GM21360 (cell line): Measurements from ENCODE around the gene MLLT3.

Source experiments
- ATAC-seq: cut with Tn5 transposase; IDR thresholded peaks from one replicate; pipeline ENCODE4 v1.9.1; 2021; ENCODE audit warnings: mild to moderate bottlenecking, moderate library complexity; ENCODE audit not compliant: unreplicated experiment

MLLT3 gene

DNA sequence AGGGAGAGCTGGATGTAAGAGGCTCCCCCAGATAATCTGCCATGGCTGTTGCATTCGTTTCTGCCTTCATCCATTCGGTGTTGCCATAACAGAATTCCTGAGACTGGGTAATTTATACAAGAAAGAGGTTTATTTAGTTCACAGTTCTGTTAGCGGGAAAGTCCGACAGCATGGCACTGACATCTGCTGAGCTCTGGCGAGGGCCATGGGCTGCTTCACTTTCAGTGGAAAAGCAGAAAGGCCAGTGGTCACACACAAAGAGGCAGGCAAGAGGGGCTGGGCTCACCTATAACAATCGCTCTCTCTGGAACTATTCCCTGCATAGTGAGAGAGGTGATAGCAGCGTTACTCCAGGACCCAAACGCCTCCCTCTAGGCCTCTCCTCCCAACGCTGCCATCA lies 305.9 kb downstream of the MLLT3 start:
- no peak for ATAC-seq

DNA sequence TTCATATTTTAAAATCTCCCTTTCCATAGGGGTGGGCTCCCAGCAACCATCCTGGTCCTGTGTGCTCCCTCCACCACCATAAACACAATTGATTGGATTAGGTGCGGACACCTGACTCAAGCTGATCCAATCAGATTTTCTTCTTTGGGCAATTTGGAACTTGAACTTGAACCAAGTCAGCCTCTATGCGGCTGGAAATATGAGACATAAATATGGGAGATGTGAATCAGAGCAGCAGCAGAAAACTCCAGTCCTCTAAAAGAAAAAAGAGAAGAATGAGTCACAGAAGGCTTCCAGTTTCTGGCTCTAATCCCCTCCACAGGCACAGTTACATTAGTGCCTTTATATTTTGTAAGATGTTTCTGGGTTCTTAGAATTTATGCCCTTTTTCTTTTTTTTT lies 306.6 kb downstream of the MLLT3 start:
- ATAC-seq: no peak

DNA sequence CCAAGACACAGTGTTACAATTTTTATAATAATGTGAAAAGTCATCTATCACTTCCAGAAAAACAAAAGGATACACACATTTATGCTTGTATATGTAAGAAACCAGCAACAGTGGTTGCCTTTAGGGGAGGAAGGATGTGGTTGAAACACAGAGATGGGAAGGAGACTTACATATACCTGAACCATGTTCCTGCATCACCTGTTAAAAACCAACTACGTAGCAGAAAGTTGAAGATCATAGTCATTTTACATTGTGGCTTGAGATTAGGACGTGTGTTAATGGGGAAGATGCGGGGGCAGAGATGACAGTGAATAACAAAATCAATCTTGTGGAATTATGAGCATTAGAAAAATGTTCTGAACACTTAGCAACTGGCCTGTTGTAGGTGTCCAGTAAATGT lies 307.3 kb downstream of the MLLT3 start:
- ATAC-seq: no peak

DNA sequence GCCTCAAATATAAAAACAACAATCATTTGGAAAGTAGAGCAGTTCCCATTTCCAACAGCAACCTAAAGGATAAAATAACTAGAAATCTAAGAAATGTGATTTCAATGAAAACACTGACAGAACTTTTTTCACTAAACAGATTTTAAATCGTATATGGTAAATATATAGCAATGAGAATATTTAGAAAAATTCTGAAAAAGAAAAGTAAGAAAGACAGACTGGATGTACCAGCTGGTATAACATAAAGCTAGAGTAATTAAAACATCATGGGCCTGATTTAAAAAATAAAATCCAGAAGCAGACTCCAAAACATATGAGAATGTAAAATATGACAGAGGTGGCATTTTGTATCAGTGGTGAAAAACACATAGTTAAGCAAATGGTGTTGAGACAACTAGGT lies 308.9 kb downstream of the MLLT3 start:
- ATAC-seq: no peak

DNA sequence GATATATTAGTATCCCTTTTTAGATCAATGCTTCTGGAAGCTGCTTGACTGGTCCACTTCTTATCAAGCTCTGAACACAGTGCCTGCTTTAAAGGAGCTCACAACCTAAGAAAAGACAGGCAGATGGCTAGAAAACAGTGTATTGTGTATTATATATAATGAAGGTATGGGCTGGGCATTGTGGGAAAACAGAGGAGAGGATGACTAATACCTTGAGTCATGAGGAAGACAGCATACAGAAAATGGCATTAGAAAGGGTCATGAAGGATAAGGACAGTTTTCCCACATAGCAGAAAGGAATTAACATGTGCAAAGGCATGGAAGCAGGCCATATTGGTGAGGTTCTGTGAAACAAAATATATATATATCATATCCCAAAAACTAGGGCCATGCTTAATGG lies 309.6 kb downstream of the MLLT3 start:
- ATAC-seq: no peak

DNA sequence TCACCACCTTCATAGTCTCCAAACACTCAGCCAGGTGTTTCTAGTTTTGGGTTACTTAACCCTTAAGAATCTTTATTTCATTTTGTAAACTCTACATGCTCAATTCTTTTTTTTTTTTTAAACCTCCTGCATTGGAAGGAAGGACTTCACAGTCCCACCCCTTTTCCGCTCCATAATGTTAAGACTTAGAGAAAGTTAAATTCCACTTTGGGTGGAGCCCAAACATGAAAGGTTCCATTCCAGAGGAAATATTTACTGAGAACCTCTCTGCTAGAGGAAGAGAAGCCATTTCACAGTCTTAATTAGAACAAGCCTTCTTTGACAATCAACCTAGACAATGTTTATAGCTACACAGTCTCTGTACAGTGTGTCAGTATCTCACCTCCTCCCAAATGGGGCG lies 312.3 kb downstream of the MLLT3 start:
- ATAC-seq: no peak

GRCh38 chr9:20309124-20309523 lies 313.2 kb downstream of the MLLT3 start:
- no peak for ATAC-seq

DNA sequence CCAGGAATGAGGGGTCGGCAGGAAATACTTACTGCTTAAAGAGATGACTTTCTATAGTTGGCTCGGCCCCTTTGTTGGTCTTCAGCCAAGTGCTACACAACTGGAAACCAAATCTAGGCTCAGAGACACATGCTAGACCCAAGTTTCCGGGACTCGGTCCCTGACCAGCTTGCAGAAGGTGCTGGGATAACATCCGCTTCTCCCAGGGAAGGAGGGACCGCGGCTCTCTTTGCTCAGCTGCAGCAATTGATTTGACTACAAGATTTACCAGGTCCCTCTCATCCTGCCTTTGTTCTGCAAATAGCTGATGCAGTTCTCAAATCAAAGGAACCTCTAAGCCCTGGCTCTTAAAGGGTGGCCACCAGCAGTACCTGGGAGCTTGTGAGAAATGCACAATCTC lies 314.7 kb downstream of the MLLT3 start:
- no peak for ATAC-seq

DNA sequence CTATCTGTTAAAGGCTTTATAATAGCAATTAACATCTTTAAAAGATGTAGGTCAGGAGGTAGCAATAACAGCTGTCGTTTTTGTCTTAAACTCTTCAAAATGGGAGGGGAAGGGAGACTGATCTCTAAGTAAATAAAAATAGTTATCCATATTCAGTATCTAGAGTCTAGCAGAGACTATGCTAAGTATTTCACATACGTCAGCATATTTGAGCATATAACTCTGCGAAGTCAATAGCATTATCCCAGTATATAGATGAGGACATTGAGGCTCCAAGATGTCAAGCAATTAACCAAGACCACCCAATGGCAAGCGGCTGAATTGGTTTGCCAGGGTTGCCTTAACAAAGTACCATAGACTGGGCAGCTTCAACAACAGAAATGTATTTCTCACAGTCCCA lies 316.8 kb downstream of the MLLT3 start:
- ATAC-seq: no peak

GRCh38 chr9:20303996-20304395 lies 318.3 kb downstream of the MLLT3 start:
- no peak for ATAC-seq

- no peak for ATAC-seq
Observed at GRCh38 chr9:20303066-20303465, 319.2 kb downstream of the MLLT3 start.

DNA sequence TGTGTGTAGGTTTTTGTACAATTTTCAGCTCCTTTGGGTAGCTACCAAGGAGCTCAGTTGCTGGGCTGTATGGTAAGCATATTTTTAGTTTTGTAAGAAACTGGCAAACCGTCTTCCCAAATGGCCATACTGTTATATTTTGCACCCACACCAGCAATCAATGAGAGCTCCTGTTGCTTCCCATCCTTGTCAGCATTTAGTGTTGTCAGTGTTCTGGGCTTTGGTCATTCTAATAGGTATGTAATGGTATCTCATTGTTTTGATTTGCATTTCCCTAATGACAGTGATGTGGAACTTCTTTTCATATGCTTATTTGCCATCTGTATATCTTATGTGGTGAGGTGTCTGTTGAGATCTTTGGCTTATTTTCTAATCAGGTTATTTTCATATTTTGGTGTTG lies 320.1 kb downstream of the MLLT3 start:
- no peak for ATAC-seq

DNA sequence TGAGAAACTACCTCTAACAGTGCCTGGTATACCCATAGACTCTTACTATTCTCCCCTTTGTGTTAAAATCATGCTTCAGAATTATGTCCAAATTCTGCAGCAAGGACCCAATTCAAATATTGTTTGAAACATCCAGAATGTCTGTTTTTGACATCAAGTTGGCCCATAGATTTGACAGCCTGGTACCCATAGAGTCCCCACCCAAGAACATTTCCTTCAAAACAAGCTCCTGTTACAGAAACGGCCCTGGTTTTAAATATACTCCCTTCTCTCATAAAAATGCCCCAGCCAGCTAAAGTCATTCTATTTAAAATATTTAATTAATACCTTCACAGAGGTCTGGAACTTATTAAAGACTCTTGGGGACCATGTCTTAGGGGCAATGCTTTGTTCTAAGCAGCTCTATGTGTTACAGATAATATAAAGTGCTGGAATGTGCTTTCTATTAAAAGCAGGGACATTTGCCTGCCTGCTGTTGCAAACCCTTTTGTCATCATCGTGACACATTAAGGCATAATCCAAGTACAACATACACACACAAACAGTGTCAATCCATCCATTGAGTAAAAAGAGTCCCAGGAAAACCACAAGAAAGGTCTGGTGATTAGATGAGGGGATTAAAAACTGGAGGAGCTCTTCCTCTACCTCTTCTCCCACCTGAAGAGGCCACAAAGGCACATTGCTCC lies 321.7 kb downstream of the MLLT3 start:
- ATAC-seq: no peak

DNA sequence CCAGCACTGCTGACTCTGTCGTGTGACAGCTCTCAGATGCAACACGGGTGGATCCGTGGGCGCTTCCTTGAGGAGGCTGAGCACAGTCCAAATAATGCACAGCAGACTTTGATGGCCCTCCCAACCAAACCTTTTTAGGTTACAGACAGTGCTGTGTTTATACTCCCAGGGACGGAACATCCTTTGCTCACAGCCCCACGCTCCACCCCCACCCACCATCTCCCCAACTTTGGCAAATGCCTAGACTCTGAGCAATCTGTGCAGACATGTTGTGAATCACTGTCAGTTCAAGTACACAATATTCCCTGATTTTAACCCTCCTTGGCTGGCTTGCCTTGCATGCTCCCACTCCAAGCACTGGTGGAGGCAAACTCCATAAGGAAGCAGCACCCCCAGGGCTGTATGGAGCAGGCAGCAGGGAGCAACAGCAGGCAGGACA lies 324.6 kb downstream of the MLLT3 start:
- no peak for ATAC-seq

DNA sequence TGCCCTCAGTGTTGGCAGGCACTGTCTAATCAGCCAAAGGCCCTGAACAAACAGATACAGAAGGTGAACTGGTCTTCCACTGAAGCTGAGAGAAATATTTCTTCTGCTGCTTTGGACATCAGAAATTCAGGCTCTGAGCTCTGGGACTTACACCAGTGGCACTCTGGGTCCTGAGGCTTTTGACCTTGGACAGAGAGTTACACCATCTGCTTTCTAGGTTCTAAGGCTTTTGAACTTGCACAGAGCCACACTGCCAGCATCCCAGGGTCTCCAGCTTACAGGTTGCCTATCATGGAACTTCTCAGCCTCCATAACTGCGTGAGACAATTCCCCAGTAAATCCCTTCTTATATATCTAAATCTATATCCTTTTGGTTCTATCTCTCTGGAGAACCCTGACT lies 326.7 kb downstream of the MLLT3 start:
- ATAC-seq: no peak

- ATAC-seq: no peak
Observed at GRCh38 chr9:20294046-20294750, 328.1 kb downstream of the MLLT3 start.

- ATAC-seq: no peak
Observed at GRCh38 chr9:20292002-20292401, 330.3 kb downstream of the MLLT3 start.
